HG03066 (cell line): Measurements from ENCODE around the gene MYL7.
"Not testable (repeated sequence)": the region's sequence is repeated elsewhere in the genome, so short reads cannot be mapped to it uniquely, and the experiment has no call there.

Experiments used
- ATAC-seq: cut with Tn5 transposase; IDR thresholded peaks from one replicate; pipeline ENCODE4 v1.9.1; 2021; ENCODE audit warnings: low read depth; ENCODE audit not compliant: unreplicated experiment

MYL7 gene

GRCh38 chr7:44172352-44172751 lies 31.2 kb upstream of the MYL7 start:
- no peak for ATAC-seq

DNA sequence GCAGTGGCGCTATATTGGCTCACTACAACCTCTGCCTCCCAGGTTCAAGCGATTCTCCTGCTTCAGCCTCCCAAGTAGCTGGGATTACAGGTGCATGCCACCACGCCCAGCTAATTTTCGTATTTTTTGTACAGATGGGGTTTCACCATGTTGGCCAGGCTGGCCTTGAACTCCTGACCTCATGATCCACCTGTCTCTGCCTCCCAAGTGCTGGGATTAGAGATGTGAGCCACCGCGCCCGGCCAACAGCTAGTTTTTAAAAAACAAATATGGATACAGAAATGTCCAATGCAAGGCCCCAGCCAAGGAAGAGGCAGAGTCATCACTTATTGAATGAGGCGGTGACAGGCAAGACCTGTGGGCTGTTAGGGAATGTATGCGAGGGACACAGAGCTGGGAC lies 30.8 kb upstream of the MYL7 start:
- ATAC-seq, result not testable (repeated sequence)

DNA sequence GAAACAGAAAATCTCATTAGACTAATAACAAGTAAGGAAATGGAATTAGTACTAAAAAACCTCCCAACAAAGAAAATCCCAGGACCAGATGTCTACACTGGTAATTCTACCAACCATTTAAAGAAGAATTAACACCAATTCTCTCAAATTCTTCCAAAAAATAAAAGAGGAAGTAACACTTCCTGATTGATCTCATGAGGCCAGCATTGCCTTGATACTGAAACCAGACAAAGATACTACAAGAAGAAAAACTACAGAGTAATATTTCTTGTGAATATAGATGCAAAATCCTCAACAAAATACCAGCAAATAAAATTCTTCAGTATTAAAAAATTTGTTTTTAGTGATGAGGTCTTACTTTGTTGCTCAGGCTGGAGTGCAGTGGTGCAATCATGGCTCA lies 26.8 kb upstream of the MYL7 start:
- no peak for ATAC-seq

DNA sequence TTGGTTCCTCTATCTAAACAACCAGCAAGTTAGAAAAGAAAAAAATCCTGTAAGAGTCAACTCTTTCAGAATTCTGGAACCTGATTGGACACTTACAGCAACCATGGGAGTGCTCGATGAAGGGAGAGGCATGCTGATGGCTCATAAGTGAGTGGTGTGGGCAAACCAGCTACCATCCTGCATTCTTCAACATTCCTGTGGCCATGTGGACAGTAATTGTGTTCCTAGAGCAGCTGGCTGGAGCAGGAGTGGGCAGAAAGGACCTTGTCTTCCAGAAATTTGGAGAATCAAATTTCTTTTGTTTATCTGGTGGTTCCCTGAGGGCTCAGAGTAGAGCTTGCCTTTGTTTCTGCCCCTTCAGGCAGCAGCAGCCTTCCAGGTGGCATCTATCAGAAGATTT lies 22.5 kb upstream of the MYL7 start:
- ATAC-seq, result no peak

- ATAC-seq, result no peak
Measured at GRCh38 chr7:44162785-44163395, 21.8 kb upstream of the MYL7 start.

DNA sequence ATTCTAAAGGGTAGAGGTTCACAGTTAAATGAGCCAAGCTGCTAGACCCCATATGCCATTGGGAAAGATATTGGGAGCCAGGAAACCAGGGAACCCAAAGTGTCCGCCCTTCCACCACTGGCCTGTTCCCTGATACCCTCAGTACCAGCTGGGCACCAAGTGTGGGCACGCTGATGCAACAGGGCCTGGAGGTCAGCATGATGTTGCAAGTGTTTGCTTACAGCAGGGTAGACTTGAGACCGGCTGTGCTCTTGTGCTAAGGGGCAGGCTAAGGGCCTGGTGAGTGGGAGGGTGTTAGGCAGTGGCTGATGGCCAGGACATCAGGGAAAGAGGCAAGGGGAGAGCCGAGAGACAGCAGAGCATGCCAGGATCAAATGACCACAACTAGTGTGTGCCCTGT lies 21.0 kb upstream of the MYL7 start:
- ATAC-seq, result no peak

- no peak for ATAC-seq
Measured at GRCh38 chr7:44161371-44161770, 20.2 kb upstream of the MYL7 start.

DNA sequence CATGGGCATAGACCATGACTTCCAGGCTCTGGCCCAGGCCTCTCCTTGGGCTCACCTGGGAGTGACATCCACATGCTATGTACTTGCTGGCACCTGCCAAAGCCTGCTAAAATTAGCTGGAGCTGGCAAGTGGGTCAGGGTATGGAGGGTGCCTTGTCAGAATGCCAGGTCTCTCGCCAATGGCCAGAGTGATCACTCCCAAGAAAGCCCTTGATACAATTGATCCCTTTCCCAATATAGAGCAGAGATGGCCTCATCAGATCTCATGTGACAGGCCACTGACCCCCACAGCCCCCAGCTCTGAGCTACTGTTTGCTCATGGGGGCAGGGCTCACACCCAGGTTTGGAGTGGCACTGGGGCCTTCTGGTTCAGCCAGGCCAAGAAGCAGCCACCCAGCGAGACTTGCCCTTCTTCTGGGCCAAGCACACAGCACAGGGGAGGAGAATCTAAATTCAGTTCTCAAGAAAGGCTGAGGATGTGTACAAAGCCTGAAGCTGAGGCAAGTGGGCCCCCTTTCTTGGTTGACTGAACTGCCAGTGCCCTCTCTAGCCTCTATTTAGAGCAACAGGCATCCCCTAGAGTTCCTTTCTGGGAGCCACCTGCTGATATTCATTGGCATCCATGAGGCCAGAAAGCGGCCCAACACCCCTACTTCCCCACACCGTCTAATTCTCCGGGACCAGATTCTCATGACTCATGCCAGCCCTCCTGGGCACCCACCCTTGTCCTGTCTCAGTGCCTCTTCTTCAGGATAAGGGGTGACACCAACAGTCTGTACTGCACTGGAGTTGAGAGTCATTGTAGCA lies 18.9 kb upstream of the MYL7 start:
- ATAC-seq, result no peak

- ATAC-seq, result no peak
Measured at GRCh38 chr7:44158873-44159631, 17.9 kb upstream of the MYL7 start.

GRCh38 chr7:44158096-44158872 lies 17.2 kb upstream of the MYL7 start:
- ATAC-seq, result no peak

DNA sequence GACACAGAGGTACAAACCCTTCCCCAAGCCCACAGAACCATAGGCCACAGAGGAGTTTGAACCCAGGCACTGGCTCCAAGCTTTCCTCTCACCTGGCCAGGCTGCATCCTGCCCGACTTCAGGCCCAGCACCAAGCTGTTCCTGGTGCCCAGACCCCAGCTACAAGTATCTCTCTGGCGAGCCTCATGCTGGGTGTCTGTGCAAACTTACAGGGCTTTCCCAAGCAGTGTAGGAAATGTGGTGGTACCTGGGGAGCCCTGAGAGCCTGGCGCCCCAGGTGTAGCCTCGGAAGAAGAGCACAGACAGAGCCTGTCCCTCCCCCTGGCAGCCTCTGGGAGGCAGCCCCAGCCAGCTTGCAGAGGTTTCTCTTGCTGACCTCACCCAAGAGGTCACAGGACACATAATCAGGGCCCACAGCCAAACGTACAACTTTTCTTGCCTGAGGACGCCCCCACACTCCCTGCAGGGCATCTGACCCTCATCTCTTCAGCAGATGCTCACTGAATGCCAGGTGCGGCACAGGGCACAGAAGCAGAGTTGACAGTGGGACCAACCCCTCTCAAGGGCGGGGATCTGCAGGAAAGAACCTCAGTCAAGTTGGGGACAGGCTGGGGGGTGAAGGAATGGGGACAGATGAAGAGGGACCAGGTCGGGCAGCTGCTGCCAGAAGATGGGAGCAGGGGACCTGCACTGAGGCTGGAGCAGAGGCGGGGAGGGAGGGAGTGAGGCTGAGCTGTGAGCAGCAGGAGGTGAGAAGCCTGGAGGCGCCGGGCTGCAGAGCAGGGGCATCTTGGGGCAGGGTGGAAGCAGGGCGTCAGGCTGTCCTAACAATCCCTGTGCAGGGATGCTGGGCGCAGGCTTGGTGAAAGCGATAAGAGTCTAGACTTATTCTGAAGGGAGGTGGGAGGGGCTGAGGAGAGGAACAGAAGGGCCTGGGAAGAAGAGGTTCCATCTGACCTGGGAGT lies 16.3 kb upstream of the MYL7 start:
- no peak for ATAC-seq

GRCh38 chr7:44156453-44157010 lies 15.4 kb upstream of the MYL7 start:
- no peak for ATAC-seq

DNA sequence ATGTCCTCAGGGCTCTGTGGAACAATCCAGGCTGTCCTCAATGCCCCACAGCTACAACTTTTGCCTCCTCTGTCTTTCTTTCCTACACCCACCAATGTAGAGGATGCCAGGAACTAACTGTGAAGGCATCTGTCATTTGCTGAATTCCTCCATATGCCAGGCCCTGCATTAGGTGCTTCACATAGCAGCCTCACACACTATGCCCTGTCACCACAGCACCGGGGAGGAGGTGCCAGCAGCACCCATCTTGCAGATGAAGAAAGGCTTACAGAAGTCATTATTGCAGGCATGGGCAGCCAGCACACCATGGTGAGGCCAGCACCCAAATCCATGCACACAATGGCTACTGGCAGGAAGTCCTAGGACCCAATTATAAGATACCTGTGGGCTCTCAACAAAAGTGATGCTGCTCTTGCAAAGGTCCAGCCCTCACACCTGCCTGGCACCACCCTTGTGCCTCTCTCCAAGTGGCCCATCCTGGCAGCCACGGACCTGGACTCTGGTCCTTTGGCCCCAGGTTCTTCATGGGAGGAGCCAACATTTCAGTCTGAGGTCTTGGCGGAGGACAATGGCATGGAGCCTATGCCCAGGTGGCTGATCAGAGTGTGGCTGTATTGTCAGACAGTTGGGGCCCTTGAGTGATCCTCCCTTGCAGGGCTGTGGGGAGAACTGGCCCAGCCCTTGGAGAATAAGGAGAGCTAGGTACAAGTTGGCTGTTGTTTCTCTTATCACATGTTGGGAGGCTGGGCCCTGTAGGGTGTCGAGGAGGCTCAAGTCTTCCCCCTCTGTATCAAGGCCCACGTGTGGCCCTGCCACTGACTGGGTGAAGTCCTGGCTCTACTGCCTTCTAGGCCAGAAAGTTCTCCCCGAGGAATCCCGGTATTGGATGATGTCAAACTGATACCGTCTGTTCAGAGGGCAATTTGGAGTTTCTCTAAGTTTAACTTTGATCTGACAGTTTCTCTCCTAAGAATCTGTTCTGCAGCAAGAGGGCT lies 14.4 kb upstream of the MYL7 start:
- no peak for ATAC-seq

GRCh38 chr7:44154703-44155102 lies 13.6 kb upstream of the MYL7 start:
- ATAC-seq, result no peak

DNA sequence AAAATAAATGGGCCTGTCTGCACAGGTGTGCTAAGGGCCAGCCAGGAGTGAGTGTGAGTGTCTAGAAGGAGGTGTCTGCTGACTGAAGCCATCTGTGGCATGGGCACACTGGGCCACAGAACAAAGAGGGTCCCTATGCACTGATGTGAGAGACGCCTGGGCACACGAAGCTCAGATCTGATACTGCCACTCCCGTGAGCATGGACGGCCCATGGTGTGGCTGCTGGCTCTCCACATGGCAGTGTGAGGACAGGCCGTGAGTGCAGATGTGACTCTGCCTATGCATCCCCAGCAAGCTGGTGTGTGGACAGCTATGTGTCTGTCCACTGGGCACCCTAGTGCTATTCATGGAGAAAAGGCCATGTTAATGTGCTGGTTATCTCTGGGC lies 12.8 kb upstream of the MYL7 start:
- no peak for ATAC-seq

GRCh38 chr7:44152971-44153947 lies 12.1 kb upstream of the MYL7 start:
- ATAC-seq, result no peak

DNA sequence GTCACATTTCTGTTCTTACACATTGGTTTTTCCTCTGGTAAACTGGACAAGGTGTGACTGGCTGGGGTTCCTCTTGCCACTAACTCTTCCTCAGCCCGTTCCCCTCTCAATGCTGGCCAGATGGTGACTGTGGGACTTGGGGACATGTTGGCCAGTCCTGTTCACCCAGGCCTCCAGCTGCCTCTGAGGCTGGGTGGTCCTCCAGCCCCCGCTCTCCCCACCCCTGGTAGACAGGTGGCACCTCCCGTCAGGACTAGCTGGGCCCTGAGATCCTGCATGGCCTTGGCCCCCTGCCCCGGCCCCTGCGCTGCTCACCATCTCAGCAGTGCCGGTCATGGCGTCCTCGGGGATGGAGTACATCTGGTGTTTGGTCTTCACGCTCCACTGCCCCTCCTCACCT lies 10.8 kb upstream of the MYL7 start:
- ATAC-seq, result no peak
